Stomach (tissue), 4 donors: ENCODE measurements around the gene USP48.

Experiments
- POLR2A ChIP-seq, 4 donors: fragments of 450-650 bp; IDR thresholded peaks; one replicate each; pipeline ENCODE4 v1.6.1; 2016; ENCODE audit warnings: antibody characterized with exemption in 4 of 4, control low read depth in 2 of 4, mild to moderate bottlenecking in 1 of 4, moderate library complexity in 1 of 4
- POLR2AphosphoS5 ChIP-seq, 3 donors: sonication (generic); formaldehyde crosslinking; IDR thresholded peaks; one replicate each; pipeline ENCODE4 v1.6.1; 2016; ENCODE audit warnings: antibody characterized with exemption in 3 of 3
- TF ChIP-seq, protein P1 (sequence below), 7 experiments: fragments of 450-650 bp in 4 of 7; fragments of 200-600 bp in 3 of 7; sonication (generic) in 3 of 7; IDR thresholded peaks; one replicate each; pipeline ENCODE4 v1.5.1; 2016 to 2019; ENCODE audit warnings: antibody characterized with exemption in 7 of 7, control low read depth in 2 of 7, mild to moderate bottlenecking in 1 of 7

DNA sequence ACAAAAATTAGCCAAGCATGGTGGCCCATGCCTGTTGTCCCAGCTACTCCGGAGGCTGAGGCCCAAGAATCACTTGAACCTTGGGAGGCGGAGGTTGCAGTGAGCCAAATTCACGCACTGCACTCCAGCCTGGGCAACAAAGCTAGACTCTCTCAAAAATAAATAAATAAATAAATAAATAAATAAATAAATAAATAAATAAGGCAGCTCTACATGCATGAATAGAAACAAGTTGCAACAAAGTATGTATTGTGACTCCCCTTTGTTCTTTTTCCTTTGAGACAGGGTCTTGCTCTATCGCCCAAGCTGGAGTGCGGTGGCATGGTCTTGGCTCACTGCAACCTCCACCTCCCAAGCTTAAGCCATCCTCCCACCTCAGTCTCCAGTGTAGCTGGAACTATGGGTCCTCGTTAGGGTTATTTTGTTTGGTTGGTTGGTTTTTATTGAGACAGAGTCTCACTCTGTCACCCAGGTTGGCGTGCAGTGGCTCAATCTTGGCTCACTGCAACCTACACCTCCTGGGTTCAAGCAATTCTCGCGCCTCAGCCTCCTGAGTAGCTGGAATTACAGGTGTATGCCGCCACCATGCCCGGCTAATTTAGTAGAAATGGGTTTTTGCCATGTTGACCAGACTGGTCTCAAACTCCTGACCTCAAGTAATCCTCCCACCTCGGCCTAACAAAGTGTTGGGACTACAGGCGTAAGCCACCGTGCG, 8.0 kb downstream of the USP48 start:
- TF ChIP-seq POLR2A (IDR thresholded peaks at IDR 0.05) (no peak), POLR2AphosphoS5 (IDR thresholded peaks at IDR 0.05) (no peak)
- TF ChIP-seq, protein P1, sequence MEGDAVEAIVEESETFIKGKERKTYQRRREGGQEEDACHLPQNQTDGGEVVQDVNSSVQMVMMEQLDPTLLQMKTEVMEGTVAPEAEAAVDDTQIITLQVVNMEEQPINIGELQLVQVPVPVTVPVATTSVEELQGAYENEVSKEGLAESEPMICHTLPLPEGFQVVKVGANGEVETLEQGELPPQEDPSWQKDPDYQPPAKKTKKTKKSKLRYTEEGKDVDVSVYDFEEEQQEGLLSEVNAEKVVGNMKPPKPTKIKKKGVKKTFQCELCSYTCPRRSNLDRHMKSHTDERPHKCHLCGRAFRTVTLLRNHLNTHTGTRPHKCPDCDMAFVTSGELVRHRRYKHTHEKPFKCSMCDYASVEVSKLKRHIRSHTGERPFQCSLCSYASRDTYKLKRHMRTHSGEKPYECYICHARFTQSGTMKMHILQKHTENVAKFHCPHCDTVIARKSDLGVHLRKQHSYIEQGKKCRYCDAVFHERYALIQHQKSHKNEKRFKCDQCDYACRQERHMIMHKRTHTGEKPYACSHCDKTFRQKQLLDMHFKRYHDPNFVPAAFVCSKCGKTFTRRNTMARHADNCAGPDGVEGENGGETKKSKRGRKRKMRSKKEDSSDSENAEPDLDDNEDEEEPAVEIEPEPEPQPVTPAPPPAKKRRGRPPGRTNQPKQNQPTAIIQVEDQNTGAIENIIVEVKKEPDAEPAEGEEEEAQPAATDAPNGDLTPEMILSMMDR (IDR thresholded peaks at IDR 0.05), result no peak
